Measurements from ENCODE around the gene ZSCAN12. TPM values are rescaled to one million over a fixed set of nuclear protein-coding genes. Genes with fewer than 3 reads are reported as not detected.
A peak's percentile ranks its signal among the peaks of the same experiment; 100 is the strongest.

ZSCAN12 gene
- total RNA-seq, 1 donor from 2014 or later, result 12.4 TPM

GRCh38 chr6:28402197-28402596, 2.6 kb upstream of the ZSCAN12 start:
- Mint-ChIP-seq H3K4me1 (ENCODE audit: unreplicated experiment) (peaks cover 12% of the 10 kb centered on the region), H3K9me3 (no peaks in the 10 kb centered on the region), H3K27ac (no peak overlapping the region), H3K4me3 (no peak overlapping the region), H3K36me3 (peaks cover 11% of the 10 kb centered on the region), H3K27me3 (peaks cover 30% of the 10 kb centered on the region)
- no peak for TF ChIP-seq CTCF (conservative IDR thresholded peaks at IDR 0.05)
- DNase-seq (ENCODE audit: extremely low spot score, unreplicated experiment), result no peak

- DNase-seq (ENCODE audit: extremely low spot score, unreplicated experiment), result no peak
- peaks cover 18% of the 10 kb centered on the region for H3K4me1 Mint-ChIP-seq (ENCODE audit: unreplicated experiment)
- H3K36me3 Mint-ChIP-seq, result peaks cover 18% of the 10 kb centered on the region
- H3K4me3 Mint-ChIP-seq, result peak overlapping the region; percentile 51
- TF ChIP-seq CTCF (conservative IDR thresholded peaks at IDR 0.05), result no peak
- no peak overlapping the region for H3K27ac Mint-ChIP-seq
- H3K9me3 Mint-ChIP-seq, result no peaks in the 10 kb centered on the region
- peaks cover 26% of the 10 kb centered on the region for H3K27me3 Mint-ChIP-seq
These were observed 1.6 kb upstream of the ZSCAN12 start for GRCh38 chr6:28401172-28401571.

GRCh38 chr6:28400122-28400451, 540 bp upstream of the ZSCAN12 start:
- no peak for TF ChIP-seq CTCF (conservative IDR thresholded peaks at IDR 0.05)
- Mint-ChIP-seq H3K4me3 (peak overlapping the region; percentile 95), H3K27me3 (peaks cover 20% of the 10 kb centered on the region), H3K36me3 (peaks cover 26% of the 10 kb centered on the region), H3K27ac (peak overlapping the region; percentile 90), H3K9me3 (no peaks in the 10 kb centered on the region), H3K4me1 (ENCODE audit: unreplicated experiment) (peaks cover 27% of the 10 kb centered on the region)
- DNase-seq (ENCODE audit: extremely low spot score, unreplicated experiment), result no peak

GRCh38 chr6:28395918-28396317, 3.6 kb downstream of the ZSCAN12 start:
- Mint-ChIP-seq H3K4me1 (ENCODE audit: unreplicated experiment) (peaks cover 34% of the 10 kb centered on the region), H3K27ac (no peak overlapping the region), H3K36me3 (peaks cover 51% of the 10 kb centered on the region), H3K27me3 (no peaks in the 10 kb centered on the region), H3K9me3 (no peaks in the 10 kb centered on the region), H3K4me3 (no peak overlapping the region)
- no peak for DNase-seq (ENCODE audit: extremely low spot score, unreplicated experiment)
- no peak for TF ChIP-seq CTCF (conservative IDR thresholded peaks at IDR 0.05)

GRCh38 chr6:28393912-28394662, 5.5 kb downstream of the ZSCAN12 start:
- H3K4me3 Mint-ChIP-seq, result no peak overlapping the region
- no peak for DNase-seq (ENCODE audit: extremely low spot score, unreplicated experiment)
- H3K27ac Mint-ChIP-seq, result no peak overlapping the region
- H3K4me1 Mint-ChIP-seq (ENCODE audit: unreplicated experiment), result peaks cover 34% of the 10 kb centered on the region
- TF ChIP-seq CTCF (conservative IDR thresholded peaks at IDR 0.05), result peak; percentile 59
- H3K36me3 Mint-ChIP-seq, result peaks cover 59% of the 10 kb centered on the region
- H3K9me3 Mint-ChIP-seq, result no peaks in the 10 kb centered on the region
- no peaks in the 10 kb centered on the region for H3K27me3 Mint-ChIP-seq

All from type B pancreatic cell (in vitro differentiated cells).